Right lung (tissue), 5 donors: Measurements from ENCODE around the gene PMEPA1. TPM values are rescaled to one million over a fixed set of nuclear protein-coding genes. Genes with fewer than 3 reads are reported as not detected.
A peak's percentile ranks its signal among the peaks of the same experiment; 100 is the strongest.
"Not testable (repeated sequence)": the region's sequence is repeated elsewhere in the genome, so short reads cannot be mapped to it uniquely, and the experiment has no call there.

Experiments
- DNase-seq, 2 donors: peaks; one replicate each; pipeline ENCODE4 v3.0.0-alpha.2; 2013
- polyA plus RNA-seq, 5 donors: library from polyadenylated mRNA; unstranded; fragments of 120-200 nt; gene quantifications; one replicate each; pipeline versions ENCODE4 v1.2.1 to v1.2.3, GENCODE V29; 2013; ENCODE audit warnings: inconsistent platforms in 1 of 5, low replicate concordance in 1 of 5; ENCODE audit not compliant: insufficient read length in 5 of 5, insufficient read depth in 1 of 5

PMEPA1 gene
- polyA plus RNA-seq, 5 donors: 16.5 to 44.6 (median 25.5) TPM

DNA sequence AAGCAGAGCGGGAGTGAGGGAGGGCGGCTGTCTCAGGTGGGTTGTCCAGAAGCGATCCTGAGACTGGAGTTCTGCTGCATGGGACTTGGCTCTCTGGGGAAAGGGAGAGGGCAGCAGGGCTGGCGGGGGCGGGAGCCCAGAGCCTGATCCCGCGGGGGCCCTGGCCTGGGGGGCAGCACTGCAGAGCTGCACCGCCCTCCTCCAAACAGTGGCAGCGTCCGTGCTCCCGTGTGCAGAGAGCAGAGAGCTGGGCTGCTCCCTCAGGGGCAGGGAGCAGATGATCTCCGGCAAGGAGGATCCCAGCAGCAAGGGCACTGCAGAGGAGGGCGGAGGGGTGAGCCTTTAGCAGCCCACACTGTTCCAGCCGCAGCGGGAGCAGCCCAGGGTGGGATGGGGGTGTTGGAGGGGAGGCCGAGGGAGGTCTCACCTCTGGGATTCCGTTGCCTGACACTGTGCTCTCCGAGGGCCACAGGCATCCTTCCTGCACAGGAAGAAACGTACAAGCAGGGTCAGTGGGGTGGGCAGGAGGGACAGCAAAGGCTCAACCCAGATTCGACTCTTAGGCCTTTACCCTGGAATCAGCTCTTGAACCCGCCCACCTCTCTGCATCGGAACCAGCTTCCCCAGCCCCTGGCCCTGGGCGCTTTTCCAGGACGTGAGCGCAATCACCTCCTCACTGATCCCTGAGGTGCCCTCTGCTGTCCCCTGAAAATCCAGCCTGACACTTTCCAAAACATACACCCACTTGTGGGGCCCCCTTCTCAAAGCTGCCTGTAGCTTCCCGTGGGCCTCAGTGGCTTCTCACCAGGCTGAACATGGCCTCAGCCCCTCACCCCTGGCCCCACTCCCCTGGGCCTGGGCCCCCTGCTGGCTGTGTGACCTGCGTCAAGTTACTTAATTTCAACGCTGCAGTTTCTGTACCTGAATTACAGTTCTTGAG, 56.9 kb downstream of the PMEPA1 start:
- no peak for DNase-seq

DNA sequence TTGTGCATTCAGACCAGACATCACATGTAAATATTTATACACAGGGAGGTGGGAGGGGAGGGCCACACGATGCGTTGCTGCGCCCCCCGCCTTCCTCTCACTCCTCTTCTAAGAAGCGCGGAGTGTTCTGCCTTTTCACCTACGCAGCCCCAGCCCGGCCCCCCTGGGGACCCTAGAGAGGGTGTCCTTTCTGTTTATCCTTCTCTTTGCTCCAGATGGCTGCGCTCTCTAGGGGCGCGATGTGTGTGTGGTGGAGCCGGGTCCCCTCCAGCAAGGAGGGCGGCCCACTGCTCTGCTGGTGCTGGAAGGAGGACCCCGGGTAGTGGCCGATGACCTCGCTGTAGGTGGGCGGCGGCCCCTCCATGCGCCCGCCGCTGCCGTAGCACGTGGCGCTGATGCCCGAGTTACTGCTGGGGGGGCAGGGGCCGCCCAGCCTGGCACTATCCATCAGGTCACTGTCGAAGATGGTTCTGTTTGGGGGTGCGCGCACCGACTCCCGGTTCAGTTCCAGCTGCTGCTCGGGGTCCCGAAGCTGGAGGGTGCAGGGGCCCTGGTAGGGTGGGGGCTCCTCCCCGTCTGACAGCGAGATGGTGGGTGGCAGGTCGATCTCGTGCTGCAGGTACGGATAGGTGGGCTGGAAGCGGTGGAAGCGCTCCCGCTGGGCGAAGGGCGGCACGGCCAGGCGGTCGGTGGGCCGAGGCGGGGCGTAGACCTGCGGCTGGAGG, 57.8 kb downstream of the PMEPA1 start:
- DNase-seq: no peak

DNA sequence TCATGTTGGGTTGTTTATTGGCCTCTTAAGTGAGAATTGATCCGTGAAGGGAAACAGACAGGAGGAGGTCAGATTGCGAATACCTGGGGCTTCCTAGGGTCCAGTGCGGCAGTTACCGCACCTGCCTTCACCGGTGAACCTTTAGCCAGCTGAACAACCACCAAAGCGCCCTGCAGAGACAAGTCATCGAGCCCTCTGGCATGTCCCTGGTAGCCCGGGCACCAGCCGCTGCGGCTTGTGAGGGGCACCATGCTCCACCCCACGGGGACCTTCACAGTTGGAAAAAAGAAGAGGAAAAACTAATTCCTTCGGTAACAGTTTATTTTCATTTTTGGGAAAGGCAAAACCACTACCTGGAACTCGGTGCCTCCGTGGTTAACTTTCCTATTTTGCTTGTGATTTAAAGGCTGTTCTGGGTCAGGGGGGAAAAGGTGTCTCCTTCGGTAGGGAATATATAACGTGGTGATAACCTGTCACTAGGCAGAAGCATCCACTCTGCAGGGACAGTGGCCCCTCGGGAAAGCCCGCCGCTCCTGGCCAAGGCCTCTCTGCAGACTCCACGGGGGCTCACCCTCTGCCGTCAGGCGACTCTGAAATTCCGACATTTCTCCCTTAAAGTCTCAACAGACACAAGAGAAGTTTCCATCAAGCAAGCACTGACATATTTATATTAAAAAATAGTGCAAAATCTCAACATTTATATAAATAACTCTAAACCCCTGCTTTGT, 58.9 kb downstream of the PMEPA1 start:
- DNase-seq: no peak

DNA sequence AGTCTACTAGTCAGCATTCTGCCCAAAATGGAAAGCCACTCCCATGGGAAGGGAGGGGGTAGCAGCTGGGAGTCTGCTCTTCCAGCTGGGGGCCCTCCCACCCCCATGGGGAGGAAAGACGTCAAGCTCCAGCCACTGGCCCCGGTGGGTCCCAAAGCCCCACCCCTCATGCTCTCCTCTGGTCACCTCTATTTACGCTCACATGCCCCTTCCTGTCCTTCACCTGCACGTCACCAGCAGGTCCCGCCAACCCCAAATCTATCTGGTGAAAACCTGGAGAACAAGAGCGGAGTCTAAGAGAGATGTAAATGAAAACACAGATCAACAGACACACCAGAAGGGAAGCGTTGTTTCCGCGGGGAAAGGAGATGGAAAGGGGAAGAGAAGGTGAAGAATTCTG, 59.5 kb downstream of the PMEPA1 start:
- no peak for DNase-seq

DNA sequence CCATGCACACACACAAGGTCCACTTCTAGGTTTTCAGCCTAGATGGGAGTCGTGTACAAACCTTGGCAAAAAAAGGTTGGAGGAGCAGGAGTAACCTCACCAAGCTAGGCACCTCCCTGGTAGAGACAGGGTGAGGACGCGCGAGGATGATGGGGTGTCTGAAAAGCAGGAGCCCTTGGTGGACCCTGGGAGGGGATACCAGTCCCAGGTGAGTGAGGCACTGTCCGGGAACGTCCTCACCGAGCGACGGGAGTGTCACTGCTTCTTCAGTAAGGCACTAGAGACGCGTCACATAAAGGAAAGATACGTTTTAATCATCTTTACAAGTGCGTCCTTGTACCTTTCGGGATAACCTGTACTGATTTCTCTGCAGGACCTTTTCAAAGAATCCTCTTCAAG, 60.2 kb downstream of the PMEPA1 start:
- no peak for DNase-seq

DNA sequence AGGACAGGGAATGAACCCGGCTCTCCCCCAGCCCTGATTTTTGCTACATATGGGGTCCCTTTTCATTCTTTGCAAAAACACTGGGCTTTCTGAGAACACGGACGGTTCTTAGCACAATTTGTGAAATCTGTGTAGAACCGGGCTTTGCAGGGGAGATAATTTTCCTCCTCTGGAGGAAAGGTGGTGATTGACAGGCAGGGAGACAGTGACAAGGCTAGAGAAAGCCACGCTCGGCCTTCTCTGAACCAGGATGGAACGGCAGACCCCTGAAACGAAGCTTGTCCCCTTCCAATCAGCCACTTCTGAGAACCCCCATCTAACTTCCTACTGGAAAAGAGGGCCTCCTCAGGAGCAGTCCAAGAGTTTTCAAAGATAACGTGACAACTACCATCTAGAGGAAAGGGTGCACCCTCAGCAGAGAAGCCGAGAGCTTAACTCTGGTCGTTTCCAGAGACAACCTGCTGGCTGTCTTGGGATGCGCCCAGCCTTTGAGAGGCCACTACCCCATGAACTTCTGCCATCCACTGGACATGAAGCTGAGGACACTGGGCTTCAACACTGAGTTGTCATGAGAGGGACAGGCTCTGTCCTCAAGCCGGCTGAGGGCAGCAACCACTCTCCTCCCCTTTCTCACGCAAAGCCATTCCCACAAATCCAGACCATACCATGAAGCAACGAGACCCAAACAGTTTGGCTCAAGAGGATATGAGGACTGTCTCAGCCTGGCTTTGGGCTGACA, 60.8 kb downstream of the PMEPA1 start:
- DNase-seq: no peak

DNA sequence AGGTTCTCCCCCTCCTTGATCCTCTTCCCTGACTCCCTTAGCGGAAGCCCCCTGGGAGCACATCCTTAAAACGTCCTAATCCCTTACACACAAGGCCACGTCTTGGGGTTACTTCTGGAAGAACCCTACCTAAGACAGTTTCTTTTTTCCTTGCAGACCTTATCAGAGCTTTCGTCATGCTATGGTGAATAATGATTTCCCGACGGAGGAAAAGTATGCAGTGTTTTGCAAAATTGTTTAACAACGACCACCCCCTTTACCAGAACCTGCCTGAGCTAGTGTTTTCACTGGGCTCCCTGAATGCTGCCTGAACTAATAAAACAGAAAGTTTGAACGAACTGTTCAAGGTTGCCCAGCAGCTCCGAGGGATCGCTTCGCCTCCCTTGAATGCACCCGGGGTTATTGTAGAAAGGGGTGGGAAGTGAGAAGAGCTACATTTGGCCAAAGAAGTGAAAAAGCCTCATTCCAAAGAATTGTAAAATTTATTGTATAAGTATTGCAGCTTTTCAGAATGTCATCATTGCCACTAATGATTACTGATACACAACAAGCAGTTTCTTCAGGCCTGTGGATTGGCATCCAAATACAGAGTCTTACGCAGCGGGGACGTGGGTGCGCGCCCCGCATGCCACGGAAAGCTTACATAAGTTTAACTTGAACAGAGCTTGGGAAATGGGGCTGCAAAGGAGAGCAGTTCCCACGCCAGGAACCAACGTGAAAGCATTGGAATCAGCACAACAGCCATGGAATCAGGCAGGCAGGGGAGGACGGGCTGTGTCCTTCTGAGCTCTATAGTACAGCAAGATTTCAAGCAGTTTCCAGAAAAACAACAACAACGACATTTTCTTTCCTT, 61.7 kb downstream of the PMEPA1 start:
- DNase-seq: no peak

DNA sequence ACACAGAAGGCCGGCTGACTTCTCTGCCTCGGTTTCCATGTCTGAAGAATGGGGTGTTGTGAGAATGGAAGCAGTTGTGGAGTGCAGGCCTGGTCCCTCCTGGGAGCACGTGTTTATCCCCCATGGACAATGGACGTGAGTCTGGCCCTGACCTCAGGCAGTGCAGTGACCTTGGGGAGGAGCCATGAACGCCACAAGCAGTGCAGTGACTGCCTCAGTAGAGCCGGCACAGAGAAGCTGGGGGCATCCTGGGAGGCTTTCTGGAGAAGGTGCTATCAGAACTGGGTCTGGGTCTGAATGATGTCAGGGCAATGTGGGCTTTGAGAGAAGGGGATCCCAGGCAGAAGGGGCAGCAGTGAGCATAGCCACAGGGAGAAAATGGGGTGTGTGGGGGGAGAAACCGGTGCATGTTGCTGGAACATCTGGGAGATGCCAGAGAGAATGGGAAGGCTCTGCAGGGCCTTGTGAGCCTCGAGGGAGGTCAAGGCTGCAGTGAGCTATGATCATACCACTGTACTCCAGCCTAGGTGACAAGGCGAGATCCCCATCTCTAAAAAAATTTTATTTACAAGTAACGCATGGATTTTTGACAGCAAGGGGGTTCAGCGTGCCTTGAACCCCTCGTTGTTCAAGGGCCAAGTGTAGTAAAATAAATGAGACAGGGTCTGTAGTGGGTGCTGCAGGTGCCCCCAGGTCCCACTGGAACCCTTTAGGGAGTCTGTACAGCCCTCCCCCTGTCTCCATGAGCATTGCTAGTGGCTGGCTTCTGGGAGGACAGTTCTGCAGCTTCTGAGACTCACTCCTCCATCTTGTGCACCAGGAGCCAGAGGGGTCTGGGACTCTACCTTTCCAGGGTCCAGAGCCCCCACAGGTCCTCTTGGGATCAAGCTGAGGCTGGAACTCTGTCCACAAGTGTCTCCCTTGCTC, 62.5 kb downstream of the PMEPA1 start:
- DNase-seq: no peak

DNA sequence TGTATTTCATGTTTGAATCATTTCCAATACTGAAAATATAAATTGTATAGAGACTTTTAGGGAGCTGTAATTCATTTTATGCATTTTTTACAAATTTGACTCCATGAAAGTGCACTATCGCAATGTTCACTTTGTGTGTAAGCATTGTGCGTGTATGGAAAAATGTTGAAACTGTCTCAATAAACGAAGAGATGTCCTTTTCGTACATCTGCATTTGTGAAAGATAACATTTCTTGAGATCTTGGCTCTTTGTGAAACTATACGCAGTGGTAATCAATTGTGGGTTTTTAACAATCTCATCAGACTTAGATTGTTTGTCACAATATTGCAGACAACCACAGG, 70.9 kb downstream of the PMEPA1 start:
- no peak for DNase-seq

DNA sequence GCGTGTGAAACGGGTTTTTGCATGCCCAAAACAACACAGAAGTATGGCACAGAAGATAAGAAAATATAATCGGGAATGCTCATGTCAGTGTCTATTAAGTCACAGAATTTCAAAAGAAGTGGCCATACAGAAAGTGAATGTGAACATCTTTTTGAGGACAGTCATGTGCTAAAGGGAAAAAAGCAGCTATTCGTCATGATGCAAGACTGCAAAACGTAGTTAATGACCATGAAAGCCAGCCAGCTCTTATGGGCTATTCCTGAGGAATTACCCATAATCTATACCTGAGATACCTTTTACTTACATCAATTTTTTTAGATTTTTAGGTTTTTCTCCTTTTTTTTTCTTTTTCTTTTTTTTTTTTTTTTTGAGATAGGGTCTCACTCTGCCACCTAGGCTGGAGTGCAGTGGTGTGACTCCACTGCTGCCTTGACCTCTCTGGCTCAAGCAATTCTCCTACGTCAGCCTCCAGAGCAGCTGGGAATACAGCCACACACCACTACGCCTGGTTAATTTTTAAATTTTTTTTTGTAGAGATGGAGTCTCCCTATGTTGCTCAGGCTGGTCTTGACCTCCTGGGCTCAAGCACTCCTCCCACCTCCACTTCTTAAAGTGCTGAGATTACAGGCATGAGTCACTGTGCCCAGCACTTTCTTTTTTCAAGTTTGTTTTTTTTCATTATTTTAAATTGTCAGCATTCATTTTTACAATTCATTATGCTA, 71.5 kb downstream of the PMEPA1 start:
- no peak for DNase-seq

DNA sequence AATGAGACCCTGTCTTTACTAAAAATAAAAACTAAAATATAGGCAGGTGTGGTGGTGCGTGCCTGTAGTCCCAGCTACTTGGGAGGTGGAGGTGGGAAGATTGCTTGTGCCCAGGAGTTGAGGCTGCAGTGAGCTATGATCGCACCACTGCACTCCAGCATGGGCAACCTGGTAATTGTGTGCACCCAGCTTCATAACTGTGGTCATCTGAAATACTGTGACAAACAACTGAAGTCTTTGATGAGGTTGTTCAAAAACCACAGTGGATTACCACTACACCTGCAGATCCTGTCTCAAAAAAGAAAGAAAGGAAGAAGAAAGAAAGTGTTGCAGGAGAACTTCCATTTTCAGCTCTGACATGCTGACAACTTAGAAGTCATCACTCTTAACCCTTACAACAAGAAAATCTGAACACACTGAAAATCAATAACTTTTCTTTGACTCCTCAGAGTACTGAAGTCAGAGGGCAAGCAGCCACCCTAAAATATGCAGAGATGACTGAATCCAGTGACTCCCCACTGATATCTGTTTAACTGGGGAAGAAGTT, 75.8 kb downstream of the PMEPA1 start:
- no peak for DNase-seq

DNA sequence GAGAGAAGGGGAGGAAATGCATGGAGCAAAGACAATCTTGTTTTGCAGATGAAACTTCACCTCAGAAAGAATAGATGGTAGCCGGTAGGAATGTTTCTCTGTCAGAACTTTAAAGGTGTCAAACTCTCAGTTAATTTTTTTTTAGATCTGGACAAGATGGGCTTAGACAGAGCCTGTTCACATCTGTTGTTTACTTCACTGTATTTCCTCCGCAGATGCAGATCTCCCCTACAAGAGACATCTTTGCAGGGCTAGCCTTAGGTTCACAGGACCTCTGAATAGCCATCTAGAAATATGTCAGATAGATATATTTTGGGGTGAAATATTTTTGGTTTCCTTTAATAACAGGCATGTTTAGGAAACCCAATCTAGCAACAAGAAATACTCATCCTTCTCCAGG, 77.5 kb downstream of the PMEPA1 start:
- DNase-seq: no peak

DNA sequence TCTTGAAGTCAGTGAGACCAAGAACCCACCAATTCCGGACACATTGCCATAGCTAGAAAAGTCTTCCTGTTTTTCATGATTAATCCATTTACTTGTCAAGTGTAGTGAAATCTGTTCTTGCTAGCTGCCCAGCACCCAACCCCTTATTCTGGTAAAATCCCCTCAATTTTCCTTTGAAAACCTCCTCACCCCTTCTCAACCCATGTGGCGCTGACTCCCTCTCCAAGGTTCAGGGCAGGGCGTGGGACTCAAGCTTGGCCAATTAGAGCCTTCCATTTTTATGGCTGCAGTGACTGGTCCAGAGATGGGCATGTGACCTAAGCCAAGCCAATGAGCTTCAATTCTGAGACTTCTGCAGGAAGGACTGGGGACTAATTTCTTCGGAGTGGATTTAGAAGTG, 79.8 kb downstream of the PMEPA1 start:
- DNase-seq: no peak

DNA sequence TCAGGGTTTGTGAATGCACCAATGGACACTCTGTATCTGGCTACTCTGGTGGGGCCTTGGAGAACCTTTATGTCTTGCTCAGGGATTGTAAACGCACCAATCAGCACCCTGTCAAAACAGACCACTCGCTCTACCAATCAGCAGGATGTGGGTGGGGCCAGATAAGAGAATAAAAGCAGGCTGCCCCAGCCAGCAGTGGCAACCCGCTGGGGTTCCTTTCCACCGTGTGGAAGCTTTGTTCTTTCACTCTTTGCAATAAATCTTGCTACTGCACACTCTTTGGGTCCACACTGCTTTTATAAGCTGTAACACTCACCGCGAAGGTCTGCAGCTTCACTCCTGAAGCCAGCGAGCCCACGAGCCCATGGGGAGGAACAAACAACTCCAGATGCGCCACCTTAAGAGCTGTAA, 80.3 kb downstream of the PMEPA1 start:
- not testable (repeated sequence) for DNase-seq

DNA sequence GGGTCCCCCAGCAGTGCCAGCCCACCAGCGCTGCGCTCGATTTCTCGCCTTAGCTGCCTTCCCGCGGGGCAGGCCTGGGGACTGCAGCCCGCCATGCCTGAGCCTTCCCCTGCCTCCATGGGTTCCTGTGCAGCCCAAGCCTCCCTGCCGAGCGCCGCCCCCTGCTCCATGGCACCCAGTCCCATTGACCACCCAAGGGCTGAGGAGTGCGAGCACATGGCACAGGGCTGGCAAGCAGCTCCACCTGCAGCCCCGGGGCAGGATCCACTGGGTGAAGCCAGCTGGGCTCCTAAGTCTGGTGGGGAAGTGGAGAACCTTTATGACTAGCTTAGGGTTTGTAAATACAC, 80.9 kb downstream of the PMEPA1 start:
- not testable (repeated sequence) for DNase-seq

DNA sequence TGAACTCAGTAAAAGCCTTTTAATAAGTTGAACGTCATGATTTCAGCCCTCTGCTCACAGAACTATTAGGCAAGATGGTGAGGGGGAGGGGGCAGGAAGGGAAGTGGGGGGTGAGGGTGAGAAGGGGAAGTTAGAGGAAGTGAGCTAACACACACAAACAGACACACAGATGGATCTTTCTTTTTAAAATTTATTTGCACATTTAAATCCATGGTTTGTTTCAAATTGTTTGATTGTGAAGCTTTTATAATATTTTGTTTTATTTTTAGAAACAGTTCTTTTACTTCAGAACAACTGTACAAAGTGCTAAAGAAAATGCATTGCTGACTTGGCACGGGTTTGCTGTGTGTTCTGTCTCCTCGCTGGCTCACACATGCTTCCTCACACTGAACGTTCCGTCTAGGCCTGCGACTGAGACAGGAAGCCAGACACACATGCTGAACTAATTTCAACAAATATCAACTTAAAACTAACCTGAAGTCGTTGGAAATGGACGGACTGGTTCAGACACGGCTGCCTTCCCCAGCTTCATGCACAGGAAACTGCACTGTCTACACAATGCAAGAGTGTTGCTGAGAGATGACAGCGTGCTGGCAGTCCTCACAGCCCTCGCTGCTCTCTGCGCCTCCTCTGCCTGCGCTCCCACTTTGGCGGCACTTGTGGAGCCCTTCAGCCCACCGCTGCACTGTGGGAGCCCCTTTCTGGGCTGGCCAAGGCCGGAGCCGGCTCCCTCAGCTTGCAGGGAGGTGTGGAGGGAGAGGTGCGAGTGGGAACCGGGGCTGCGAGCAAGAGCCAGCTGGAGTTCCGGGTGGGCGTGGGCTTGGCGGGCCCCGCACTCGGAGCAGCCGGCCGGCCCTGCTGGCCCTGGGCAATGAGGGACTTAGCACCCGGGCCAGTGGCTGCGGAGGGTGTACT, 81.5 kb downstream of the PMEPA1 start:
- DNase-seq: peak; percentile 72 to 78

DNA sequence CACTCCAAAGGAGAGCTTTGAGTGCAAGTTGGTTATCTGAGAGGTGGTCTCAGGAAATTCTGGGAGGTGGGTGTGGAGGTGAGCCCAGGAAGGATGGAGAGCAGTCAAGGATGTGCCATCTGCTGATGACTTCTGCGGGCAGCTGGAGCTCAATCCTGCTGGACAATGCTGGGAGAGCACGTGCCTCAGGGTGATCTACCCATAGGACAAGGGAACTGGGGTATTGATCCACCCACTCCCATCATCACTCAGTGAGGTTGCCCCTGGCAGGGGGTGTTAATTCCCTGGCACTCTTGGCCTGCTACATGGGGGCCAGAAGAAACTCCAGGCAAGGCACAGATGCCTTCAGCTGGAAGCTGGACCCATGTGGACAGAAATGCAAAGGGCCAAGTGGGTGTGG, 82.5 kb downstream of the PMEPA1 start:
- no peak for DNase-seq

DNA sequence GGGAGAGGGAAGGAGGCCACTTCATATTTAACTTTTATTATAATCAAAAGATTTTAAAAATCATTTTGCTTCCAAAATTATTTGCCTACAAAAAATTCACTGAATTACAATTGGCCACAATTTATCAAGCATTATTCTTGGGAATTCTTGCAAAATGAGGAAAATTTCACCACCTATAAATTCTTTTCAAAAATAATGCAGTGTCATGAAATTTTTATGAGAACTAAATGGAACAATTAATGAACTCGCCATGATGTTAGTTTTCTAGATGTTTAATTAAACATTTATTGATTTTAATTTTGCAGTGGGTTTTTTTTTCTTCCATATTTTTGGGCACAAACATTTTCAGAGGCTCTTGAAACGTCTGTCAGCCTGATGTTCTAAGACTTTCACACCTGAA, 83.8 kb downstream of the PMEPA1 start:
- DNase-seq: no peak
